MM.1S (cell line): ENCODE data around the gene RPL10.

Experiments used
- EZH2 ChIP-seq: fragments of 300-600 bp; sonication (generic); optimal IDR thresholded peaks from 2 replicates; pipeline ENCODE3; 2017; ENCODE audit warnings: low read depth, mild to moderate bottlenecking, antibody characterized with exemption, low read length, mixed read lengths
- TF ChIP-seq, protein P1 (sequence below): fragments of 300-600 bp; sonication (generic); IDR thresholded peaks from 2 replicates; pipeline ENCODE4 v1.5.1; 2016; ENCODE audit warnings: antibody characterized with exemption, low read length, mixed read lengths

DNA sequence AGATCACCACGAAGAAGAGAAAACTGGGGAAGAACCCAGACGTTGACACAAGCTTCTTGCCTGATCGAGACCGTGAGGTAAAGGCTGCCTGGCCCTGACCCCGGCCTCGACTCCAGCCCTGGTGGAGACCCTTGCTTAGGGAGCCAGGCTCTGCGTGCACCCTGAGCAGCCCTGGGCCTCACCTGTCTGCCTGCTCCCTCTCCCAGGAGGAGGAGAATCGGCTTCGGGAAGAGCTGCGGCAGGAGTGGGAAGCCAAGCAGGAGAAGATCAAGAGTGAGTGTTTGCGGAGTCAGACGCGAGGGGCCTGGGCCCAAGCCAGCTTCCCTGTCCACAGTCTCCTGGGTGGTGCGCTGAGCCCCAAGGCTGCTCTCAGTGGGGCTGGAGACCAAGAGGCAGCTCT is 50.3 kb downstream of the RPL10 start:
- TF ChIP-seq, protein P1, sequence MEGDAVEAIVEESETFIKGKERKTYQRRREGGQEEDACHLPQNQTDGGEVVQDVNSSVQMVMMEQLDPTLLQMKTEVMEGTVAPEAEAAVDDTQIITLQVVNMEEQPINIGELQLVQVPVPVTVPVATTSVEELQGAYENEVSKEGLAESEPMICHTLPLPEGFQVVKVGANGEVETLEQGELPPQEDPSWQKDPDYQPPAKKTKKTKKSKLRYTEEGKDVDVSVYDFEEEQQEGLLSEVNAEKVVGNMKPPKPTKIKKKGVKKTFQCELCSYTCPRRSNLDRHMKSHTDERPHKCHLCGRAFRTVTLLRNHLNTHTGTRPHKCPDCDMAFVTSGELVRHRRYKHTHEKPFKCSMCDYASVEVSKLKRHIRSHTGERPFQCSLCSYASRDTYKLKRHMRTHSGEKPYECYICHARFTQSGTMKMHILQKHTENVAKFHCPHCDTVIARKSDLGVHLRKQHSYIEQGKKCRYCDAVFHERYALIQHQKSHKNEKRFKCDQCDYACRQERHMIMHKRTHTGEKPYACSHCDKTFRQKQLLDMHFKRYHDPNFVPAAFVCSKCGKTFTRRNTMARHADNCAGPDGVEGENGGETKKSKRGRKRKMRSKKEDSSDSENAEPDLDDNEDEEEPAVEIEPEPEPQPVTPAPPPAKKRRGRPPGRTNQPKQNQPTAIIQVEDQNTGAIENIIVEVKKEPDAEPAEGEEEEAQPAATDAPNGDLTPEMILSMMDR, result no peak
- TF ChIP-seq EZH2, result no peak
